Measurements from ENCODE around the gene HSCB.
"Not testable (repeated sequence)": the region's sequence is repeated elsewhere in the genome, so short reads cannot be mapped to it uniquely, and the experiment has no call there.

The HSCB gene

DNA sequence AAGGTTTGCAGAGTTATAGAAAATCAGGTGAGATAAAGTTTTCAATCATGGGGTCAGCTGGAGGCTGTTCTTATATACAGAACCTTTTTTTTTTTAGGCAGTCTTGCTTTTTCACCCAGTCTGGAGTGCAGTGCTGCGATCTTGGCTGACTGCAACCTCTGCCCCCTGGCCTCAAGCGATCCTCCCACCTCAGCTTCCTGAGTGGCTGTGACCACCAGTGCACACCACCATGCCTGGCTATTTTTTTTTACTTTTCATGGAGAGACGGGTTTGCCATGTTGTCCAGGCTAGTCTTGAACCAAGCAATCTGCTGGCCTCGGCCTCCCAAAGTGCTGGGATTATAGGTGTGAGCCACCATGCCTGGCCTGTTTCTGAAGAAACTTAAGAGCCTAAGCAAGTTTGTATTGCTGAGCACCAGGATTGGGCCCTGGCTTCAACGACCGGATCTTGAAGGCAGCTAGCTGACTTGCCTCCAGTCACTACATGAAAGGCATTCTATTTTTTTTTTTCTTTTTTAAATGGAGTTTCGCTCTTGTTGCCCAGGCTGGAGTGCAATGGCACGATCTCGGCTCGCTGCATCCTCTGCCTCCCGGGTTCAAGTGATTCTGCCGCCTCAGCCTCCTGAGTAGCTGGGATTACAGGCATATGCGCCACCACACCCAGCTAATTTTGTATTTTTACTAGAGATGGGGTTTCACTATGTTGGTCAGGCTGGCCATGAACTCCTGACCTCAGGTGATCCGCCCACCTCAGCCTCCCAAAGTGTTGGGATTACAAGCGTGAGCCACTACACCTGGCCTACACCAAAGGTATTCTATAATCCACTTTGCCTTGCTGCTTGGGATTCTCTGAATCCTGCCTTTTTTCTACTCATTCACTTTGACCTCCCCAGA is 50.9 kb downstream of the HSCB start:
- no peak for FAIRE-seq

DNA sequence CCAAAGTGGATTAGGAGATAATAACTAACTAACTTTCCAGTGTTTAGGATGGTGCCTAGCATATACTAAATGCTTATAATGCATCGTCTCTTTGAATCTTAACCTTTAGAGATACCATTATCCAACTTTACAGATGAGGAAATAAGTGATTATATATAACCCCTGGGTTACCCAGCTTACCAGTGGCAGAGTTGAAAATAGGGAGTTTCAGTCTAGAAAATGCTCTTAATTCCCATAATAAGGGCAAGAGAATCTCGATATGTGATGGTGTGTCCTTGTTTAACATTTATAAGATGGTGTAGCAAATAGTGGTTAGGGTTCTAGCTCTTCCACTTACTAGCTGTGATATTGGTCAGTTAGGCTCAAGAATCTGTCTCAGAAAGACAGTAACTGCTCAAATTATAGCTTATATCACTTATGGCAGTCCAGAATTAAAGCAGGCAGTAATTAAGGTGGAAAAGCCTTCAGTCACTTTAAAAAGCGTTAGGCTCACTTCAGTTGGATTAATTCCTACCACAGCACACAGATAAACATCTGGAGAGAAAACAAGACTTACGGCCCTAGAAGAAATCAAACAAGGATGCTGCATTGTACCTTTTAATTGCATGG is 52.2 kb downstream of the HSCB start:
- FAIRE-seq: no peak

DNA sequence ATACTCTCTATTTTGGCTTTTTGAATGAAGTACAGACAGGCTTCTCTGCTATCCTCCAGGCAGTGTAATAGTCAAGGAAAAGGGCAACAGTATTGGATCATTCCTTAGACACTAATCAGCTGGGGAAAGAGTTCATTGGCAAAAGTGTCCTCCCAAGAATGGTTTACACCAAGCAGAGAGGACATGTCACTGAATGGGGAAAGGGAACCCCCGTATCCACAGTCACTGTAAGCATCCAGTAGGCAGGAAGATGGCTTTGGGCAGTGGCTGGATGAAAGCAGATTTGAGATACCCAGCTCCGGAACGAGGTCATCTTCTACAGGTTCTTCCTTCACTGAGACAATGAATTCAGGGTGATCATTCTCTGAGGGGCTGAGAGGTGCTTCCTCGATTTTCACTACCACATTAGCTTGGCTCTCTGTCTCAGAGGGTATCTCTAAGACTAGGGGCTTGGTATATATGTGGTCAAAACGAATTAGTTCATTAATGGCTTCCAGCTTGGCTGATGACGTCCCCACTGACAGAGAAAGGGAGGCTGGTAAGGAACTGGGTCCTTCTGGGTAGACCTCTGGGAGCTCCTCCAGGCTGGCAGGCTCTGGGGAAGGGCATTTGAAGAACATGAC is 53.3 kb downstream of the HSCB start:
- FAIRE-seq: no peak

DNA sequence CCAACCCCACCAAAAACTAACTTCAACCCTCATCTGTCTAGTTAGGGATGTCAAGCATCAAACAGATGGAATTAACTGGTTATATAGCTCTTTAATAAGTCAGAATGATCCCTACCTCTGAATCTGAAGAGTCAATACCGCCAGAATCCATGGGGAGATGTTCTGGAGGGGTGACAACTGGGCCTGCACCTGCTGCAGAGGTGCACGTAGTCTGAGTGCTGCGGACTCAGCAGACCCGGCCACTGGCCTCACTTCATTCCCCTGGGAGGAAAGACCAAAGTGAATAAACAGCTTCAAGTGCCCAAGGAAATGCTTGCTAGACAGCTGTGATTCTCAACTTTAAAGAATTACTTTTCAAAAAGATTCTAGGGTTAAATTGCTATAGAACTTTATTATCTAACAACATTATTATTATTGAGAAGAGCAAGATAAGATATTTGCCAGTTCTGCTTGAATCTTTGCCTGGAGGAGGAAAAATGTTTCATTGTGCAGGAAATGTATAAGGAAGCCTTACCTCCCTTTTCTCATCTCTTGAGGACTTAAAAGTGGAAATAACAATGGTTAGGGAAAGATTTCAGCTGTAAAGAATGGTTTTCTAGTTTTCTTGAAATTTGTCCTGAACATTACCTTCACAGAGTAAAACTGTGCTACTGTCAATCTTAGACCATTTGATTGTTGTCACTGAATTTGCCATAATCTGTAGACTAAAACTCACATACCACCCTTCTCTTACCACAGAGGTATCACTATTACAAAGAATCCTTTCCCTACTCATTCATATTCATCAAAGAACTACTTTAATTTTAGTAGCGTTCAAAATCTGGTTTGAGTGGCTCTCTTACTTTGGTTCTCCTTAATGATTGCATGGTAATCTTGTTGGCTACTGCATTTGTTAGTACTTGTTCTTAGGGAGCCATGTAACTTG is 54.4 kb downstream of the HSCB start:
- FAIRE-seq: no peak

DNA sequence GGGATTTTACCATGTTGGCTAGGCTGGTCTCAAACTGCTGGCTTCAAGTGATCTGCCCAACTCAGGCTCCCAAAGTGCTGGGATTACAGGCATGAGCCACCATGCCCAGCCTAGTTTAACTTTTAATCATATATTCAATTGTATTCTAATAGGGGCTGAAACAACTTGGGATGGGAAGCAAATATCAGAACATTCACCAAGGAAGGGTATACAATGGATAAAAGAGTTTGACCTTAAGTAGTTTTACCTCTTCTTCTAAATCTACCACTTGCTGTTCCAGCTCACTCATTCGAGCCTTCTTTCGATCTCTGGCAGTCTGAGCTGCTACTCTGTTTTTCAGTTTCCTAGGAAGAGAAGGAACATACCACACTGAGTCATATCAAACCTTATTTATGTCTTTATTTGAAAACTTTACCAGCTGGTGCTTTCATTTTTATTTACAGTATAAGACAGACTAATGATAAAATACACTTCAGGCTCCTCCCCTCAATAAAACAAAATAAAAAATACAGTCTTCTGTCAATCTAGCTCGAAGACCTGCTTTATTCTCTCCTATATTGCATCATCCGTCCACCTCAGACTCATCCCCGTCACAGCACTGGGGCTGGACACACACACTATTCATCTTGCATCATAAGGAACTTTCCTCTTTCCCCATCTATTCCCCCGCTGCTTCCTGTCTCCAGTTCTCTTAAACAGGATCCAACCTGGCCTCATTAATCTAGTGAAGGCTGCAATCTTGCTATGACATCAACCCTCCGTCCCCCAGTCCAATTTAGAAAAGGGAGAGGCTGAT is 57.2 kb downstream of the HSCB start:
- FAIRE-seq: no peak

DNA sequence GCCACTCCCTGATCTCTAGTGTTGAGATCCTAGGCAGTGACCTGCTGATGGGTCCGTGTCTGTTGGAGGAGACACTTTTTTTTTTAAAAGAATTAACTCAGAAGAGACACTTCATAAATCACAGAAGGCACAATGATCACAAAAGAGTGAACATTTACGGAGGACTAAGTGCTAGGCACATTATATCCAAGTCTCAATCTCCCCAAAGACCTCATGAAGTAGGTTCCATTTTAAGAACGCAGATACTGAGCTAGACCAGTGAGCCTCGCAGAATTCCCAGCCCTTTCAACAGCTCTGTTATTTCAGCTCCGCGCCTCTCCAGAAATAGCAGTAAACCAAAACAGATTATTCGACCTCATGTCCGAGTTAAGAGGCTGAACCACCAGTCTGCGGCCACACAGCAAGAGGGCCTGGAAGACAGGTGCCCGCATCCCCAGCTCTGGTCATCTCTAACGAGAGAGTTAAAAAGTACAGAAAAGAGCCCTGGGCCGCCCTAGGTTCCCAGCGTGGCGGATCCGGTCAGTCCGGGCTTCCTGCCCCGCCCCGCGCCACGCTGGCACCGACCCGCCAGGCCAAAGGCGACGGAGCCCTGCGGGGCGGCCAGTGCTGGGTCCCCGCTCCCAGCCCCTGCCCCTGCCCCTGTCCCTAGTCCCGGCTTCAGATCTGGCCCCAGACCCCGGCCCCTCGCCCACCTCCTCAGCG is 57.9 kb downstream of the HSCB start:
- no peak for FAIRE-seq

DNA sequence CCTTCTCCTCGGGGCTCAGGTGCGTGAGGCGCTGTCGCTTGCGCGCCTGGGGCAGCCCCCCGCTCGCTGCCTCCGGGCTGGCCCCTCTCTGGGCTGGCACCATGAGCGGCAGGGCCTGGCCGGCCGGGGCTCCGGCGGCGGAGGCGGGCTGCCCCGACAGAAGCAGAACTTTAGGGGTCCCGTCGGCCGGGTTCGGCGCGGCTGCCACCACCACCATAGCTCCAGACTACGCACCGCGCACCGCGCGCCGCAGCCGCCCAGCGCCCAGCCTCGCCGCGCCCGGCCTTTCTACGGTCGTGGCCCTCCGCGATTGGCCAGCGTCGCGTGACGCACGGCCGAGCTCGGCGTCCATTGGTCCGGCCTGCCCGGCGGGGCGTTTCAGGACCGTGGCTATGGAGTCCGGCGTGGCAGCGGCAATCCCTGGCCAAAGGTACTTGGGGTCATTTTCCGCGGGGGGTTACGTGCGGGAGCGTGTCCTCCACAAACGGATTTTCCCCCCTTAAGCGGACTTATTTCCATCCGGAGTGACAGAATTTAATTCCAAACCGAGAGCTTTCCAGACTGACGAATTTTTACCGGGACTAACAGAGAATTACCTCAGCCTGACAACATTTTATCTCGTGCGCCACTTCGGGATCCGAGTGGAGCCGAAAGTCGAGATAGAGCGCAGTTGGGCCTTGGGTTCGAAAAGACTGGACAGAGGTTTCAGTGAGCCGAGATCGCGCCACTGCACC is 58.6 kb downstream of the HSCB start, which contains the start of gene XBP1:
Gene XBP1 (minus strand): TSS at position 262 of the 734 bp plus-strand sequence.
- no peak for FAIRE-seq

DNA sequence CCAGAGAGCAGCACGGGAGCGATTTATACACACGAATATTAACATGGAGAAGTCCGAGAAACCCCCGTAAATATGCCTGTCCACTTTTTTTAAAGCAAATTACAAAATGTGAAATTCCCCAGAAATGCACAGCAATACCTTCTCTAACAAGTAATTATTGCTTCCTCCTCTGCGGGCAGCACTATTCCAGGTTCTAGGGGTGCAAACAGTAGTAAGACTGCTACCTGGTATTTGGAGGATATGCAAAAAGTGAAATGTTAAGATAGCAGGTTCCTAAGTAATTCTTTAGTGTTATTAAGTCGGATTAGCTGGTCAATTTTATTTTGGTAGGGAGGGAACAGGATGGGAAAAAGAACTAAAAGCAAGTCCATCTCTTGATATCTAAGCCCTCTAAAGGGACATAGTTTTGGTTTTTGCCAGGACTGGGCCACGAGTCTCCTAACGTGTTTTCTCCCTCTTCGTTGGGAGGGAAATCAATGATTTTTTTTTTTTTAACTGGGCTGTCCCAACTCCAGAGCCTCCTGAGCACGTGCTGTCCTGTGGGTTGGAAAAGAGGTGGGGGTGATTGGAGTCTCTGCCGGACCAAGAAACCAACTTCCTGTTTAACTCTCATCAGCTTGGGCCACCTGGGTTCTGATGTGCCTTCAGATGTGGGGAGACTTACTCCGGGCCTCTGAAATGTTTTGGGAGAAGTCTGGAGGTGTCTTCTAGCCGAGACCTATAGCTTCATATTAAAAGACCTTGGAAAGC is 60.2 kb downstream of the HSCB start:
- FAIRE-seq: no peak

DNA sequence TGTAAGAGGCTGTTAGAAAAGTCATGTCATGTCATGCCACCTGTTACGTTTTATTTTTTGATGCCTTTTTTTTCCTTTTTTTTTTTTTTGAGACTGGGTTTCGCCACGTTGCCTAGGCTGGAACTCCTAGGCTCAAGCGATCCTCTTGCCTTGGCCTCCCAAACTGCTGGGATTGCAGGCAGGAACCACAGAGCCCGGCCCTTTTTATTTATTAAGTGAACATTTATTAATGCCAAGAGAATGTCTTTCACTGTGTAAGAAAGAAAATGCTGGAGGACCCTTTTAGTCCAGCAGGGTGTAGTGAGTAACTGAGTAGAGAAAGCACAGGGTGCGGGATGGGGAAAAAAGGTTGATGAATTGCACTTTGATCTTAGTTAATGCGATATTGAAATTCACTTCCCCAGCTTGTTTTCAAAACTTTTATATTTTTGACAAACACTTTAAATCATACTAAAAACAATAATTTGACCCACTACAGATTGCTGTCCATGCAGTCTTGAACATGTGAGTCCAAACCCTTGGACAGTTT is 60.8 kb downstream of the HSCB start:
- FAIRE-seq: no peak

DNA sequence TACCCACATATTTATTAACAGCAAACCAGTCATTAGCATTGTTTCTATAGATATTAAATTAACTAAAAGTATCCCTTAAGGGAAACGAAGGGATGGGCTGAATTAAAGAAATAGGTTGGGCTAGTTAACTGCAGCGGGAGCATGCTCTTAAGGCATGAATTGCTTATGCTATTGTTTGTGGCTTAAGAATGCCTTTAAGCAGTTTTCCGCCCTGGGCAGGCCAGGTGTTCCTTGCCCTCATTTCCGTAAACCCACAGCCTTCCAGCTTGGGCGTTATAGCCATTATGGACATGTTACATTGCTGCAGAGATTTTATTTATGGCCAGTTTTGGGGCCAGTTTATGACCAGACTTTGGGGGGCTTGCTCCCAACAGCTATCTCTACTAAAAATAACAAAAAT is 63.6 kb downstream of the HSCB start:
- FAIRE-seq: not testable (repeated sequence)
